ENCODE data around the gene CYB5B. TPM values are rescaled to one million over a fixed set of nuclear protein-coding genes. Genes with fewer than 3 reads are reported as not detected.

CYB5B gene
- total and polyA plus RNA-seq, 2 donors = 75.2 to 114 TPM

DNA sequence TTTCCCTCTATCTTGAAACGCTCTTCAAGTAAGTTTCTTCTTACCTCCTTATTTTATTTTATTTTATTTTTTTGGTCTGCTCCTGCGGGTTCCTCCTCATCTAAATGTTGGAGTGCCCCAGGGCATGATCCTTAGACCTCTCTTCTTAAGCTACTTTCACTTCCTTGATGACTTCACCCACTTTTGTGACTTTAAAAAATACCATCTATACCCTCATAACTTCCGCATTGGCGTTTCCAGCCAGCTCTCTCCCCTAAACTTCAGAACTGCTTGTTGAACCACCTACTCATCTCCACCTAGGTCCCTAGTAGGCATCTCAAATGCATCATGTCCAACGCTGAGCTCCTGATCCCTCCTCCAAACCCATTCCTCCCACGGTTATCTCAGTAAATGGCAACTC lies 89.9 kb downstream of the CYB5B start:
- 87% methylated on average over 6 of the region's 6 CpGs for WGBS
- Histone ChIP-seq H3K36me3 (ENCODE audit: insufficient read depth) (no peaks in the 10 kb centered on the region), H3K4me1 (ENCODE audit: insufficient read depth) (no peaks in the 10 kb centered on the region), H3K4me3 (ENCODE audit: low read depth, low read length) (no peak overlapping the region), H3K27ac (ENCODE audit: low read depth) (no peak overlapping the region)
- DNase-seq (ENCODE audit: extremely low spot score) = no peak

Other genes starting within 250 kb of the CYB5B start
- 53.3 TPM for gene SNTB2, start 237.5 kb upstream of the CYB5B start, total RNA-seq
- 12.9 TPM for gene SNTB2, start 237.5 kb upstream of the CYB5B start, polyA plus RNA-seq
- 15.7 TPM for gene VPS4A, start 113.3 kb upstream of the CYB5B start, total RNA-seq
- gene VPS4A, start 113.3 kb upstream of the CYB5B start, polyA plus RNA-seq = 36.7 TPM
- 4.7 TPM for gene PDF, start 94.0 kb upstream of the CYB5B start, total RNA-seq
- 6.7 TPM for gene PDF, start 94.0 kb upstream of the CYB5B start, polyA plus RNA-seq
- gene COG8, start 85.1 kb upstream of the CYB5B start, total RNA-seq = 31.5 TPM
- gene COG8, start 85.1 kb upstream of the CYB5B start, polyA plus RNA-seq = 25.4 TPM
- gene NIP7, start 84.8 kb upstream of the CYB5B start, total RNA-seq = 16.0 TPM
- gene NIP7, start 84.8 kb upstream of the CYB5B start, polyA plus RNA-seq = 11.3 TPM
- not detected for gene TMED6, start 72.8 kb upstream of the CYB5B start, total RNA-seq
- 0.09 TPM for gene TMED6, start 72.8 kb upstream of the CYB5B start, polyA plus RNA-seq
- gene TERF2, start 38.6 kb upstream of the CYB5B start, total RNA-seq = 15.1 TPM
- gene TERF2, start 38.6 kb upstream of the CYB5B start, polyA plus RNA-seq = 17.2 TPM
- 100 TPM for gene NFAT5, start 141.3 kb downstream of the CYB5B start, total RNA-seq
- 7.1 TPM for gene NFAT5, start 141.3 kb downstream of the CYB5B start, polyA plus RNA-seq

Data from urinary bladder (tissue), 4 donors.